Measurements from ENCODE around the gene RWDD1.

The RWDD1 gene

GRCh38 chr6:116561377-116562018 is 9.8 kb upstream of the RWDD1 start:
- H3K27ac ChIP-seq (ENCODE audit: low read length) = no peak overlapping the region
- peaks cover 0 to 3% of the 10 kb centered on the region in 2 donors for H3K4me1 ChIP-seq (ENCODE audit: control insufficient read depth in 1 of 2, insufficient read depth in 2 of 2, low read length in 2 of 2)
- H3K27me3 ChIP-seq (ENCODE audit: low read depth, low read length) = no peaks in the 10 kb centered on the region
- peak overlapping the region in 1 of 2 donors; percentile 30 for H3K4me3 ChIP-seq (ENCODE audit: low read depth in 1 of 2, low read length in 2 of 2)
- H3K9me3 ChIP-seq (ENCODE audit: control insufficient read depth in 1 of 2, low read length in 2 of 2) = no peaks in the 10 kb centered on the region
- H3K36me3 ChIP-seq (ENCODE audit: control insufficient read depth in 1 of 2, insufficient read depth in 2 of 2, low read length in 2 of 2) = no peaks in the 10 kb centered on the region

- Histone ChIP-seq H3K9me3 (ENCODE audit: control insufficient read depth in 1 of 2, low read length in 2 of 2) (no peaks in the 10 kb centered on the region), H3K4me3 (ENCODE audit: low read depth in 1 of 2, low read length in 2 of 2) (no peak overlapping the region), H3K36me3 (ENCODE audit: control insufficient read depth in 1 of 2, insufficient read depth in 2 of 2, low read length in 2 of 2) (no peaks in the 10 kb centered on the region), H3K4me1 (ENCODE audit: control insufficient read depth in 1 of 2, insufficient read depth in 2 of 2, low read length in 2 of 2) (peaks cover 0 to 3% of the 10 kb centered on the region in 2 donors), H3K27ac (ENCODE audit: low read length) (no peak overlapping the region), H3K27me3 (ENCODE audit: low read depth, low read length) (no peaks in the 10 kb centered on the region)
Observed at GRCh38 chr6:116562019-116562403, 9.3 kb upstream of the RWDD1 start.

GRCh38 chr6:116562614-116563013 is 8.7 kb upstream of the RWDD1 start:
- H3K27me3 ChIP-seq (ENCODE audit: low read depth, low read length) = no peaks in the 10 kb centered on the region
- H3K4me3 ChIP-seq (ENCODE audit: low read depth in 1 of 2, low read length in 2 of 2) = no peak overlapping the region
- H3K9me3 ChIP-seq (ENCODE audit: control insufficient read depth in 1 of 2, low read length in 2 of 2) = no peaks in the 10 kb centered on the region
- H3K36me3 ChIP-seq (ENCODE audit: control insufficient read depth in 1 of 2, insufficient read depth in 2 of 2, low read length in 2 of 2) = no peaks in the 10 kb centered on the region
- no peak overlapping the region for H3K27ac ChIP-seq (ENCODE audit: low read length)
- H3K4me1 ChIP-seq (ENCODE audit: control insufficient read depth in 1 of 2, insufficient read depth in 2 of 2, low read length in 2 of 2) = peaks cover 0 to 2% of the 10 kb centered on the region in 2 donors

- H3K9me3 ChIP-seq (ENCODE audit: control insufficient read depth in 1 of 2, low read length in 2 of 2) = no peaks in the 10 kb centered on the region
- H3K36me3 ChIP-seq (ENCODE audit: control insufficient read depth in 1 of 2, insufficient read depth in 2 of 2, low read length in 2 of 2) = no peaks in the 10 kb centered on the region
- no peak overlapping the region for H3K27ac ChIP-seq (ENCODE audit: low read length)
- no peak overlapping the region for H3K4me3 ChIP-seq (ENCODE audit: low read depth in 1 of 2, low read length in 2 of 2)
- H3K4me1 ChIP-seq (ENCODE audit: control insufficient read depth in 1 of 2, insufficient read depth in 2 of 2, low read length in 2 of 2) = no peaks in the 10 kb centered on the region
- H3K27me3 ChIP-seq (ENCODE audit: low read depth, low read length) = no peaks in the 10 kb centered on the region
Observed at GRCh38 chr6:116563830-116564229, 7.5 kb upstream of the RWDD1 start.

GRCh38 chr6:116564311-116564710 is 7.0 kb upstream of the RWDD1 start:
- Histone ChIP-seq H3K36me3 (ENCODE audit: control insufficient read depth in 1 of 2, insufficient read depth in 2 of 2, low read length in 2 of 2) (no peaks in the 10 kb centered on the region), H3K27me3 (ENCODE audit: low read depth, low read length) (no peaks in the 10 kb centered on the region), H3K27ac (ENCODE audit: low read length) (no peak overlapping the region), H3K4me1 (ENCODE audit: control insufficient read depth in 1 of 2, insufficient read depth in 2 of 2, low read length in 2 of 2) (no peaks in the 10 kb centered on the region), H3K9me3 (ENCODE audit: control insufficient read depth in 1 of 2, low read length in 2 of 2) (no peaks in the 10 kb centered on the region), H3K4me3 (ENCODE audit: low read depth in 1 of 2, low read length in 2 of 2) (no peak overlapping the region)

DNA sequence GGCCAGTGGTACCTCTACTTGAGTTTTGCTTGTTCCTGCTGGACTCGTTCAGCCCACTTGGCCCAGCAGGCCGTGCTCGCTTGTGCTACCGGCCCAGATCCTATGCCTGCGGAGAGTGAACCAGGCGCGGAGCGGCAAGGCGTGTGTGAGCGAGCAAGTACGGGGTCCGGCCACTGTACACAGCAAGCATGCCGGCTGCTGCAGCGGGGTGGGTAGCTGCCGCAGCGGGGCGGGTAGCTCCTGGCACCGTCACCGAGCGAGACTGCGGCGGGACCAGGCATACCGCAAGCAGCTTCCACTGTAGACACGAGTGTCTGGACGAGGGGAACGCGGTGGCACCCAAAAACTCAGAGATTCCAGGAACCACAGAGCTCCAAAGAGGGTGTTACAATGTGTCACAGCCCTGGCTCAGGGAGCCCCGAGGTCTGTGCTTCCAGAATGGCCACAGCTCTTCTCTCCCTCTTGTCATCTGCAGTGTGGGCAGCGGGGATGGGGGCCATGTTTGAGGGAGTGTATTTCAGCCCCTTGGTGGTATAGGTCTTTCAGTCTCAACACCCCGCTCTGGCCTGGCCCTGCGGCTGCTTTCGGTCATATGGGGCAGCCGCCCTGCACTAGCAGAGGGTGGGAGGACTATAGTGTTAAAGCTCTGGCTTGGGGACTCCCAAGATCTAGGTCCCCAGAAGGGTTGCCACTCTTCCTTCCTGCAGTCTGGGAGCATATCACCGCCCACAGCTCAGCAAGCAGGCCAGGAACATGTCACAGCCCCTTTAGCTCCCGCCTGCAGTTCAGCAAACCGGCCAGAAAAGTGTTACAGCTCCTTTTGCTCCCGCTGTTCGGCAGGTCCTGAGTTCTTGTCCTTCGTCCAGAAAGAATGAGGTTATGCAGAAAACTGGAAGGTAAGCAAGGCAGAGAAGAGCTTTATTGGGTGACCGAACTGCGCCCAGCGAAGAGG is 6.1 kb upstream of the RWDD1 start:
- H3K4me1 ChIP-seq (ENCODE audit: control insufficient read depth in 1 of 2, insufficient read depth in 2 of 2, low read length in 2 of 2) = peaks cover 0 to 6% of the 10 kb centered on the region in 2 donors
- no peaks in the 10 kb centered on the region for H3K9me3 ChIP-seq (ENCODE audit: control insufficient read depth in 1 of 2, low read length in 2 of 2)
- no peaks in the 10 kb centered on the region for H3K36me3 ChIP-seq (ENCODE audit: control insufficient read depth in 1 of 2, insufficient read depth in 2 of 2, low read length in 2 of 2)
- H3K27ac ChIP-seq (ENCODE audit: low read length) = no peak overlapping the region
- H3K27me3 ChIP-seq (ENCODE audit: low read depth, low read length) = no peaks in the 10 kb centered on the region
- H3K4me3 ChIP-seq (ENCODE audit: low read depth in 1 of 2, low read length in 2 of 2) = peak overlapping the region; percentile 27 to 41

DNA sequence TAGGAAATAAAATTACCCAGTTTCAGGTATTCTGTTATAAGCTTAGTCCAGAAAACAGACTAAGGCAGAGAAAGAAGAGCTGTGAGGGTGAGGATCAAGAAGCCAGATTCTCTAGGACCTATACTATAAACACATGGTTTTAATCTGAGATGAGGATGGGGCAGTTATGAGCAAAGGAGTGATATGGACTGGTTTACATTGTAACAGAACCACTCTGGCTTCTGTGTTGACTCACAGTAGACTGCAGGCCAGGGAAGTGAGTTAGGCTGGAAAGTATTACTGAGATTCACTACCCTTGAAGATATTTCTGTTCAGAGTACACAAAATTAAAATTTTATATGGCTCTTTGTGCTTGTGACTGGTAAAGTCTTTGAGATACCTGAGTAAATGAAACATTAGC is 3.2 kb upstream of the RWDD1 start:
- Histone ChIP-seq H3K27ac (ENCODE audit: low read length) (no peak overlapping the region), H3K9me3 (ENCODE audit: control insufficient read depth in 1 of 2, low read length in 2 of 2) (no peaks in the 10 kb centered on the region), H3K27me3 (ENCODE audit: low read depth, low read length) (no peaks in the 10 kb centered on the region), H3K4me3 (ENCODE audit: low read depth in 1 of 2, low read length in 2 of 2) (no peak overlapping the region), H3K4me1 (ENCODE audit: control insufficient read depth in 1 of 2, insufficient read depth in 2 of 2, low read length in 2 of 2) (peaks cover 7 to 16% of the 10 kb centered on the region in 2 donors), H3K36me3 (ENCODE audit: control insufficient read depth in 1 of 2, insufficient read depth in 2 of 2, low read length in 2 of 2) (peaks cover 0 to 5% of the 10 kb centered on the region in 2 donors)

DNA sequence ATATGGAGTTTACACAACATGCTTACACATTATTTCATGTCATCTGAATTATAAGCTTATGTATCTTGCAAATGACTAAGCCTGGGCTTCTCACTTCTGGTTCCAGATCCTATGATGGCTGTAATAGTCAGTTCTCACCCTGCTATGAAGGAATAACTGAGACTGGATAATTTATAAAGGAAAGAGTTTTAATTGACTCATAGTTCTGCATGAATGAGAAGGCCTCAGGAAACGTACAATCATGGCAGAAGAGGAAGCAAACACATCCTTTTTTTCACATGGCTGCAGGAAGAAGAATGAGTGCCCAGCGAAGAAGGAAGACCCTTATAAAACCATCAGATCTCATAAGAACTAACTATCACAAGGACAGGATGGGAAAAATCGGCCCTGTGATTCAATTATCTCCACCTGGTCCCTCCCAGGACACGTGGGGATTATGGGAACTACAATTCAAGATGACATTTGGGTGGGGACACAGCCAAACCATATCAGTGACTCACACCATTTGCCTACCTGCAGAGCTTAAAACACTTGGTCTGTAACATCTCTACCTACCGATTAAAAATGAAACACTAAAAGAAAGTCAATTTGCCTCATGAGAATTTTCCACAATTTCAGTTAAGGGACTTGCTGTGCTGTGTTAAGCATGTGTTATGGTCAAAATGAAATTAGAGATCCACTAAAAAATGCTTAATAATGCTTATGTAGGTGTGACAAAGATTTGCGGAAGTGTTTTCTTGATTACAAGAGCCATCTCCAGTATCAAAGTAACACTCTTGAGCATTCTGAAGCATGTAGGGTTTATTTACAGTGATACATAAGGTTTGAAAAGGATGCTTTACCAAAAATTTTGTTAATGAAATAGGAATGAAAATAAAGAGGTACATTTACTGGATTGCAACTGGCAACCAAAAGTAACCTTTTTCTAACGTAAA is 2.2 kb upstream of the RWDD1 start:
- Histone ChIP-seq H3K27me3 (ENCODE audit: low read depth, low read length) (no peaks in the 10 kb centered on the region), H3K36me3 (ENCODE audit: control insufficient read depth in 1 of 2, insufficient read depth in 2 of 2, low read length in 2 of 2) (peaks cover 0 to 5% of the 10 kb centered on the region in 2 donors), H3K4me1 (ENCODE audit: control insufficient read depth in 1 of 2, insufficient read depth in 2 of 2, low read length in 2 of 2) (peaks cover 8 to 26% of the 10 kb centered on the region in 2 donors), H3K9me3 (ENCODE audit: control insufficient read depth in 1 of 2, low read length in 2 of 2) (no peaks in the 10 kb centered on the region), H3K27ac (ENCODE audit: low read length) (no peak overlapping the region), H3K4me3 (ENCODE audit: low read depth in 1 of 2, low read length in 2 of 2) (no peak overlapping the region)

DNA sequence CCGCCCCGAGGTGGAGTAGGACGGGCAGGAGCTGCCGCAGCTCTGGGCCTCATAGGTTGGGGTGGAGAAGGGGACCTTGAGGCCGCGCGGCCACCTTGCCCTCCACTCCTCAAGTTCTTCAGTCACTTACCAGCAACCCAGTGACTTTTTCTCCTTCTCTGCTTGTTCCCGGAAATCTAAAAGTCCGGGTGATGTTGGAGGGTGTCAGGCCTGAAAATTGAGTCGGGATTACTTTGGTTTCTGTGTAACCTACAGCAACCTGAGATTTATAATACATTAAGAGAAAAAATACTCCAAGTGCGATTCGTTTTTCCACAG is 338 bp downstream of the RWDD1 start:
- no peaks in the 10 kb centered on the region for H3K9me3 ChIP-seq (ENCODE audit: control insufficient read depth in 1 of 2, low read length in 2 of 2)
- peaks cover 5 to 12% of the 10 kb centered on the region in 2 donors for H3K36me3 ChIP-seq (ENCODE audit: control insufficient read depth in 1 of 2, insufficient read depth in 2 of 2, low read length in 2 of 2)
- peak overlapping the region; percentile 88 to 92 for H3K4me3 ChIP-seq (ENCODE audit: low read depth in 1 of 2, low read length in 2 of 2)
- no peaks in the 10 kb centered on the region for H3K27me3 ChIP-seq (ENCODE audit: low read depth, low read length)
- H3K27ac ChIP-seq (ENCODE audit: low read length) = peak overlapping the region; percentile 92
- peaks cover 8 to 27% of the 10 kb centered on the region in 2 donors for H3K4me1 ChIP-seq (ENCODE audit: control insufficient read depth in 1 of 2, insufficient read depth in 2 of 2, low read length in 2 of 2)

DNA sequence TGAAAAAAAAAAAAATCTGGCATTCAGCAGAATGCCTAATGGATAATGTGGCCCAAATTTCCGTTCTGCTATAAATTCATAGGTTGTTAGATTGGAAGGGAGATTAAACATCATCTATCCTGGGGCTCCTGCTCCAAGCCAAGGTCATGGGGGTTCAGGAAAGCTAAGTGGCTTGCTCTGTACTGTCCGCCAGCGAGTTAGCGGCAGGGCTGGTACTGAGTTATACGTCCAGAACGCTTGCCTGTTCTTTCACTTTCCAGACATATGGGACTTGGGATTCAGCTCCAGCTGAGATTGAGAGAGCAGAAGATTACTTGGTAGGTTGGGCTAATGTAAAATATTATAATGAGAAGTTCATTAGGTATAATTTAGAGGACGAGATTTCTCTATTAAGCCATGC is 858 bp downstream of the RWDD1 start:
- Histone ChIP-seq H3K4me3 (ENCODE audit: low read depth in 1 of 2, low read length in 2 of 2) (peak overlapping the region; percentile 88 to 92), H3K27ac (ENCODE audit: low read length) (peak overlapping the region; percentile 92), H3K27me3 (ENCODE audit: low read depth, low read length) (no peaks in the 10 kb centered on the region), H3K4me1 (ENCODE audit: control insufficient read depth in 1 of 2, insufficient read depth in 2 of 2, low read length in 2 of 2) (peaks cover 8 to 27% of the 10 kb centered on the region in 2 donors), H3K9me3 (ENCODE audit: control insufficient read depth in 1 of 2, low read length in 2 of 2) (no peaks in the 10 kb centered on the region), H3K36me3 (ENCODE audit: control insufficient read depth in 1 of 2, insufficient read depth in 2 of 2, low read length in 2 of 2) (peaks cover 5 to 12% of the 10 kb centered on the region in 2 donors)

- H3K4me1 ChIP-seq (ENCODE audit: control insufficient read depth in 1 of 2, insufficient read depth in 2 of 2, low read length in 2 of 2) = peaks cover 8 to 28% of the 10 kb centered on the region in 2 donors
Observed at GRCh38 chr6:116575227-116575626, 3.9 kb downstream of the RWDD1 start.

More at GRCh38 chr6:116575227-116575626, 3.9 kb downstream of the RWDD1 start:
- no peaks in the 10 kb centered on the region for H3K9me3 ChIP-seq (ENCODE audit: control insufficient read depth in 1 of 2, low read length in 2 of 2)
- no peaks in the 10 kb centered on the region for H3K27me3 ChIP-seq (ENCODE audit: low read depth, low read length)
- H3K27ac ChIP-seq (ENCODE audit: low read length) = no peak overlapping the region
- peaks cover 5 to 12% of the 10 kb centered on the region in 2 donors for H3K36me3 ChIP-seq (ENCODE audit: control insufficient read depth in 1 of 2, insufficient read depth in 2 of 2, low read length in 2 of 2)
- H3K4me3 ChIP-seq (ENCODE audit: low read depth in 1 of 2, low read length in 2 of 2) = no peak overlapping the region

Measured in muscle layer of duodenum (tissue), 2 donors.